Mesothelial cell of epicardium (in vitro differentiated cells): ENCODE results near the gene NKAIN2. TPM values are rescaled to one million over a fixed set of nuclear protein-coding genes. Genes with fewer than 3 reads are reported as not detected.

Experiments used
- DNase-seq, 2 experiments: peaks; one replicate each; pipeline ENCODE4 v3.0.0; 2021; ENCODE audit warnings: low spot score in 2 of 2; ENCODE audit not compliant: unreplicated experiment in 2 of 2
- H3K27ac Mint-ChIP-seq: 2 replicates; pipeline ENCODE4 v1.8.0; 2021; ENCODE audit warnings: mixed read lengths
- H3K27me3 Mint-ChIP-seq: 2 replicates; pipeline ENCODE4 v1.8.0; 2021; ENCODE audit warnings: low read depth, mixed read lengths
- H3K36me3 Mint-ChIP-seq: 2 replicates; pipeline ENCODE4 v1.8.0; 2021; ENCODE audit warnings: mixed read lengths
- H3K4me1 Mint-ChIP-seq: 2 replicates; pipeline ENCODE4 v1.8.0; 2021; ENCODE audit warnings: mixed read lengths
- H3K4me3 Mint-ChIP-seq: 2 replicates; pipeline ENCODE4 v1.8.0; 2021; ENCODE audit warnings: mild to moderate bottlenecking, moderate library complexity, mixed read lengths
- H3K9me3 Mint-ChIP-seq: 2 replicates; pipeline ENCODE4 v1.8.0; 2021; ENCODE audit warnings: mixed read lengths
- CTCF ChIP-seq: fragments of 200-600 bp; sonication (generic); IDR thresholded peaks from one replicate; pipeline ENCODE4 v1.5.0; 2021; ENCODE audit warnings: antibody characterized with exemption; ENCODE audit not compliant: unreplicated experiment
- total RNA-seq: library from RNA; stranded (reverse); gene quantifications from 3 replicates; pipeline ENCODE4 v1.2.1, GENCODE V29; 2021

The NKAIN2 gene
- total RNA-seq, 1 donor from 2014 or later: 1.6 TPM

- no peak overlapping the region for H3K27ac Mint-ChIP-seq
- DNase-seq: no peak
- H3K4me1 Mint-ChIP-seq: peaks cover 5% of the 10 kb centered on the region
Measured at GRCh38 chr6:124420116-124420840, 616.6 kb downstream of the NKAIN2 start.

GRCh38 chr6:124423621-124424020 is 620.0 kb downstream of the NKAIN2 start:
- DNase-seq: no peak
- Mint-ChIP-seq H3K27me3 (no peaks in the 10 kb centered on the region), H3K4me1 (peaks cover 5% of the 10 kb centered on the region), H3K4me3 (no peak overlapping the region), H3K9me3 (peaks cover 4% of the 10 kb centered on the region), H3K36me3 (no peaks in the 10 kb centered on the region), H3K27ac (no peak overlapping the region)
- no peak for TF ChIP-seq CTCF

More at GRCh38 chr6:124420116-124420840, 616.6 kb downstream of the NKAIN2 start:
- no peaks in the 10 kb centered on the region for H3K36me3 Mint-ChIP-seq
- H3K27me3 Mint-ChIP-seq: no peaks in the 10 kb centered on the region
- H3K9me3 Mint-ChIP-seq: peaks cover 4% of the 10 kb centered on the region
- no peak for TF ChIP-seq CTCF
- no peak overlapping the region for H3K4me3 Mint-ChIP-seq

GRCh38 chr6:124430740-124431318 is 627.2 kb downstream of the NKAIN2 start:
- H3K27me3 Mint-ChIP-seq: peaks cover 2% of the 10 kb centered on the region
- H3K36me3 Mint-ChIP-seq: no peaks in the 10 kb centered on the region
- no peaks in the 10 kb centered on the region for H3K9me3 Mint-ChIP-seq
- no peaks in the 10 kb centered on the region for H3K4me1 Mint-ChIP-seq
- TF ChIP-seq CTCF: no peak
- DNase-seq: no peak
- no peak overlapping the region for H3K4me3 Mint-ChIP-seq
- H3K27ac Mint-ChIP-seq: no peak overlapping the region

- H3K27ac Mint-ChIP-seq: no peak overlapping the region
- no peaks in the 10 kb centered on the region for H3K36me3 Mint-ChIP-seq
- no peak for DNase-seq
- no peaks in the 10 kb centered on the region for H3K9me3 Mint-ChIP-seq
- peaks cover 7% of the 10 kb centered on the region for H3K27me3 Mint-ChIP-seq
- no peak for TF ChIP-seq CTCF
- H3K4me1 Mint-ChIP-seq: no peaks in the 10 kb centered on the region
- no peak overlapping the region for H3K4me3 Mint-ChIP-seq
Measured at GRCh38 chr6:124432620-124433019, 629.0 kb downstream of the NKAIN2 start.

- DNase-seq: no peak
- TF ChIP-seq CTCF: no peak
- H3K4me1 Mint-ChIP-seq: no peaks in the 10 kb centered on the region
- H3K4me3 Mint-ChIP-seq: no peak overlapping the region
- peaks cover 10% of the 10 kb centered on the region for H3K27me3 Mint-ChIP-seq
- H3K36me3 Mint-ChIP-seq: no peaks in the 10 kb centered on the region
- no peak overlapping the region for H3K27ac Mint-ChIP-seq
- no peaks in the 10 kb centered on the region for H3K9me3 Mint-ChIP-seq
Measured at GRCh38 chr6:124433387-124434160, 629.9 kb downstream of the NKAIN2 start.
